ENCODE results near the gene PTPRR.

DNA sequence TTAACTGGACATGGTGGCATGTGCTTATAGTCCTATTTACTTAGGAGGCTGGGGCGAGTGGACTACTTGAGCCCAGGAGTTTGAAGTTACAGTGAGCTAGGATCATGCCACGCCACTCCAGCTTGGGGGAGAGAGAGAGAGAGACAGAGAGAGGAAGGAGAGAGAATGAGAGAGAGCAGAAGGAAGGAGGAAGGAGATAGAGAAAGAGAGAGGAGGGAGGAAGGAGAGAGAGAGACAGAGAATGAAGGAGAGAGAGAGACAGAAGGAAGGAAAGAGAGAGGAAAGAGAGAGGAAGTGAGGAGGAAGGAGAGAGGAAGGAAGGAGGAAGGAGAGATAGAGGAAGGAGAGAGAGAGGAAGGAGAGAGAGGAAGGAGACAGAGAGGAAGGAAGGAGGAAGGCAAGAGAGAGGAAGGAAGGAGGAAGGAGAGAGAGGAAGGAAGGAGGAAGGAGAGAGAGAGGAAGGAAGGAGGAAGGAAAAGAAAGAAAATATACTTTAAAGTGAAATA, 189.8 kb downstream of the PTPRR start:
- TF ChIP-seq SP1 (IDR thresholded peaks at IDR 0.05), result no peak
- TF ChIP-seq TARDBP (IDR thresholded peaks at IDR 0.05), result no peak

Data from HEK293T (cell line).